ENCODE measurements around the gene WNT7A.

- TF ChIP-seq CTCF (IDR thresholded peaks at IDR 0.05; ENCODE audit: low read length): no peak
- no peak for TF ChIP-seq EZH2 (optimal IDR thresholded peaks at IDR 0.05; ENCODE audit: low read depth, low read length)
- TF ChIP-seq EZH2phosphoT487 (IDR thresholded peaks at IDR 0.05; ENCODE audit: low read length): no peak
These were observed 96.4 kb downstream of the WNT7A start for GRCh38 chr3:13783476-13783875.
